Panc1 (cell line): Measurements from ENCODE around the gene DLGAP5.

Experiments used
- POLR2AphosphoS5 ChIP-seq: IDR thresholded peaks from 2 replicates; pipeline ENCODE4 v1.6.1; 2012; ENCODE audit warnings: mild to moderate bottlenecking, low read depth, low read length, moderate library complexity
- TCF7L2 ChIP-seq: IDR thresholded peaks from 2 replicates; pipeline ENCODE4 v1.6.1; 2011; ENCODE audit warnings: mild to moderate bottlenecking, low read depth, low read length, inconsistent platforms
- TF ChIP-seq, protein P1 (sequence below): fragments of 450-650 bp; IDR thresholded peaks from 2 replicates; pipeline ENCODE4 v1.5.1; 2017; ENCODE audit warnings: mild to moderate bottlenecking

- TF ChIP-seq TCF7L2 (no peak; the same call in 1 of the 2 replicates), POLR2AphosphoS5 (no peak)
- TF ChIP-seq, protein P1, sequence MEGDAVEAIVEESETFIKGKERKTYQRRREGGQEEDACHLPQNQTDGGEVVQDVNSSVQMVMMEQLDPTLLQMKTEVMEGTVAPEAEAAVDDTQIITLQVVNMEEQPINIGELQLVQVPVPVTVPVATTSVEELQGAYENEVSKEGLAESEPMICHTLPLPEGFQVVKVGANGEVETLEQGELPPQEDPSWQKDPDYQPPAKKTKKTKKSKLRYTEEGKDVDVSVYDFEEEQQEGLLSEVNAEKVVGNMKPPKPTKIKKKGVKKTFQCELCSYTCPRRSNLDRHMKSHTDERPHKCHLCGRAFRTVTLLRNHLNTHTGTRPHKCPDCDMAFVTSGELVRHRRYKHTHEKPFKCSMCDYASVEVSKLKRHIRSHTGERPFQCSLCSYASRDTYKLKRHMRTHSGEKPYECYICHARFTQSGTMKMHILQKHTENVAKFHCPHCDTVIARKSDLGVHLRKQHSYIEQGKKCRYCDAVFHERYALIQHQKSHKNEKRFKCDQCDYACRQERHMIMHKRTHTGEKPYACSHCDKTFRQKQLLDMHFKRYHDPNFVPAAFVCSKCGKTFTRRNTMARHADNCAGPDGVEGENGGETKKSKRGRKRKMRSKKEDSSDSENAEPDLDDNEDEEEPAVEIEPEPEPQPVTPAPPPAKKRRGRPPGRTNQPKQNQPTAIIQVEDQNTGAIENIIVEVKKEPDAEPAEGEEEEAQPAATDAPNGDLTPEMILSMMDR: no peak
These were observed 88.3 kb downstream of the DLGAP5 start for GRCh38 chr14:55103005-55103640.
